OCI-LY7 (cell line): ENCODE measurements around the gene NOP9. TPM values are rescaled to one million over a fixed set of nuclear protein-coding genes. Genes with fewer than 3 reads are reported as not detected.

ENCODE experiments used
- BruUV-seq: library from RNA; stranded (reverse); fragments of 400-500 nt; replicated peaks from 2 replicates; lab custom pipeline; 2021; lab: Mats Ljungman, UMichigan
- CTCF ChIA-PET: fragments of 300-600 bp; sonication (Branson Sonifier 250); formaldehyde crosslinking; loops from one replicate; lab custom pipeline; 2022; ENCODE audit warnings: antibody characterized with exemption; ENCODE audit not compliant: unreplicated experiment; lab: Charles Lee
- POLR2A ChIA-PET: fragments of 300-600 bp; sonication (Branson Sonifier 250); formaldehyde crosslinking; loops from one replicate; lab custom pipeline; 2022; ENCODE audit warnings: antibody characterized with exemption; lab: Charles Lee
- DNase-seq: peaks from one replicate; pipeline ENCODE4 v3.0.0-alpha.2; 2015; ENCODE audit warnings: low spot score
- H2AFZ ChIP-seq: fragments of 200-600 bp; sonication (generic), shearing (Covaris generic); 2 replicates; pipeline ENCODE4 v1.6.1; 2014; ENCODE audit warnings: mild to moderate bottlenecking, antibody characterized with exemption, low read length, moderate library complexity
- H3K27ac ChIP-seq: fragments of 200-600 bp; sonication (generic); 2 replicates; pipeline ENCODE4 v1.5.1; 2014; ENCODE audit warnings: mixed run types, low read depth, mild to moderate bottlenecking, moderate library complexity, low read length, inconsistent platforms; ENCODE audit not compliant: poor library complexity, severe bottlenecking
- H3K36me3 ChIP-seq: fragments of 200-600 bp; sonication (generic); 2 replicates; pipeline ENCODE4 v1.6.1; 2014; ENCODE audit warnings: mild to moderate bottlenecking, antibody characterized with exemption, low read length, moderate library complexity, mixed read lengths; ENCODE audit not compliant: insufficient read depth
- H3K4me1 ChIP-seq: fragments of 200-600 bp; sonication (generic); 2 replicates; pipeline ENCODE4 v1.5.1; 2014; ENCODE audit warnings: mild to moderate bottlenecking, low read length; ENCODE audit not compliant: insufficient read depth, poor library complexity, severe bottlenecking
- H3K4me2 ChIP-seq: fragments of 200-600 bp; sonication (generic); 2 replicates; pipeline ENCODE4 v1.6.1; 2014; ENCODE audit warnings: mild to moderate bottlenecking, low read length
- H3K4me3 ChIP-seq: fragments of 200-600 bp; sonication (generic); 2 replicates; pipeline ENCODE4 v1.5.1; 2014; ENCODE audit warnings: mild to moderate bottlenecking, low read depth, low read length; ENCODE audit not compliant: poor library complexity, severe bottlenecking
- H3K79me2 ChIP-seq: fragments of 200-600 bp; sonication (generic); 2 replicates; pipeline ENCODE4 v1.6.1; 2016; ENCODE audit warnings: low read depth, mild to moderate bottlenecking, low read length, moderate library complexity, mixed read lengths; ENCODE audit not compliant: insufficient read depth
- H3K9me2 ChIP-seq: fragments of 200-600 bp; sonication (generic); 2 replicates; pipeline ENCODE4 v1.6.1; 2016; ENCODE audit warnings: mild to moderate bottlenecking, low read length, mixed read lengths; ENCODE audit not compliant: insufficient read depth
- H3K9me3 ChIP-seq: fragments of 200-600 bp; sonication (generic); 2 replicates; pipeline ENCODE4 v1.6.1; 2014; ENCODE audit warnings: mild to moderate bottlenecking, mixed run types, low read length, mixed read lengths
- H4K20me1 ChIP-seq: fragments of 200-600 bp; sonication (generic); 2 replicates; pipeline ENCODE4 v1.6.1; 2014; ENCODE audit warnings: mild to moderate bottlenecking, antibody characterized with exemption, low read length, moderate library complexity, mixed read lengths; ENCODE audit not compliant: insufficient read depth
- CTCF ChIP-seq: fragments of 200-600 bp; sonication (generic); conservative IDR thresholded peaks from 2 replicates; pipeline ENCODE4 v1.5.1; 2014; ENCODE audit warnings: mild to moderate bottlenecking, antibody characterized with exemption, low read length, moderate library complexity, mixed read lengths
- EZH2phosphoT487 ChIP-seq: fragments of 200-600 bp; sonication (generic); IDR thresholded peaks from 2 replicates; pipeline ENCODE4 v1.6.1; 2018; ENCODE audit warnings: low read depth, borderline replicate concordance, mild to moderate bottlenecking, mixed run types, antibody characterized with exemption, low read length, moderate library complexity, mixed read lengths
- intact Hi-C: fragments of 100-400 bp; cut with micrococcal nuclease; formaldehyde crosslinking; loops from one replicate; pipeline ENCODE4 v1.10.0; 2022; ENCODE audit not compliant: unreplicated experiment
- total RNA-seq, 2 experiments: library from RNA; depleted of rRNA in 1 of 2; stranded (reverse); fragments of >200 nt in 1 of 2; shearing (Covaris generic) in 1 of 2; gene quantifications; 2 replicates each; pipeline ENCODE4 v1.2.3, GENCODE V29; 2014 to 2022

Gene NOP9
- total RNA-seq, 2 experiments from 2014 or later = 33.2 to 52.6 TPM

DNA sequence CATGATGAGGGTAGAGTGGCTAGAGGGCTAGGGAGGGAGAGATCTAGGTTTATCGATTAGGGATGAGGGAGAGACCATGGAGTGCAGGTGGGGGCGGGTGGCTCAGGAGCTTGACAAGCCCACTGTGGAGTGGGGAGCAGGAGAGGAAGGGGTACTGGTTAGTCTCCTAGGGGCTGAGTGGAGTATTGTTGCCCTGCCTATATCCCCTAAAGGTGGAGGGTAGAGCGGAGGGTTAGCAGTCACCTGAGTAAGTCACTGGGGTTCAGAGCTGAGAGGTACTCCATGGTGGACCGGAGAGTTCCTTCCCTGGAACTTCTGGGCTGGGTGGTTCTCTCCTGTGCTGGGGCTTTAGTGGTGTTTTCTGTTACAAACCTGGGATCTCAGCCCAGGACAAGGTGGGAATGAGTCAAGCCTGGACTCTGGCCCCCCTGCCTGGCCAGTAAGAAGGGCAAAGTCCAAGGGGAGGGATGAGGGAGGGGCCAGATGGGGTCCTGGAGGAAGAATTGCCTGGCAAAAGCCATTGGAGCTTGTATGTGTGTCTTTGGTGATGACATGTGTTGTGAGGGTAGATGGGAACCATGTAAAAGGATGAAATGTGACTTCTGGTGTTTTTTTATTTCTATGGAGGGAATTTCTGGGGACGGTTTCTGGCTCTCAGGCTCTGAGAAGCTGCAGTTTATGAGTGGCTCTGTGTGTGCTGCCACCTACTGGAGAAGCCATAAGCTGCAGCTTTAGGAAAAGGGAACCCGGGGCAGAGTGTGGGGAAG is 8.1 kb downstream of the NOP9 start, which contains the start of gene CIDEB:
TSS of gene CIDEB (minus strand) at position 403 of the 767 bp plus-strand sequence. CDS start at position 284, 119 bp downstream.
- Histone ChIP-seq H3K27ac (no peak within 1 kb of the TSS), H3K36me3 (peaks cover 94% of the 10 kb centered on the region), H3K4me1 (peaks cover 24% of the 10 kb centered on the region), H3K9me2 (no peaks in the 10 kb centered on the region), H3K4me2 (no peak within 1 kb of the TSS), H3K79me2 (no peaks in the 10 kb centered on the region), H3K9me3 (no peaks in the 10 kb centered on the region), H3K4me3 (no peak within 1 kb of the TSS), H4K20me1 (no peaks in the 10 kb centered on the region), H2AFZ (no peak within 1 kb of the TSS)
- TF ChIP-seq EZH2phosphoT487 = no peak
- TF ChIP-seq CTCF = peak; percentile 98
- POLR2A ChIA-PET = interaction anchor here (0.6 to 1.4 kb wide), 4 partner anchors 8 to 321 kb away, joined by 3 to 4 read pairs (median 3); partner anchors contain the start of genes DHRS1 and NOP9
- intact Hi-C loops = no loop called here
- no TSS peak for BruUV-seq
- peak; percentile 67 for DNase-seq
- CTCF ChIA-PET = interaction anchor here (0.5 to 3.1 kb wide), 9 partner anchors 15 to 135 kb away, joined by 3 to 17 read pairs (median 3); partner anchors contain the start of genes RABGGTA and TINF2

- Histone ChIP-seq H3K4me3 (no peak overlapping the region), H3K9me3 (no peaks in the 10 kb centered on the region), H2AFZ (no peak overlapping the region), H3K9me2 (no peaks in the 10 kb centered on the region), H3K27ac (no peak overlapping the region), H3K4me1 (peaks cover 32% of the 10 kb centered on the region), H3K79me2 (no peaks in the 10 kb centered on the region), H3K36me3 (peaks cover 86% of the 10 kb centered on the region), H4K20me1 (no peaks in the 10 kb centered on the region), H3K4me2 (no peak overlapping the region)
- POLR2A ChIA-PET = interaction anchor here (0.6 to 1.4 kb wide), 6 partner anchors 9 to 476 kb away, joined by 3 to 6 read pairs (median 4); partner anchors contain the start of genes DHRS1 and NOP9
- no peak for TF ChIP-seq EZH2phosphoT487
- peak; percentile 40; the same call in 1 of the 2 replicates for TF ChIP-seq CTCF
- no TSS peak for BruUV-seq
- intact Hi-C loops = no loop called here
- no peak for DNase-seq
- CTCF ChIA-PET = interaction anchor here (0.7 to 3.1 kb wide), 6 partner anchors 33 to 134 kb away, joined by 3 to 17 read pairs (median 3); partner anchors contain the start of genes RABGGTA and TINF2
These were observed 8.9 kb downstream of the NOP9 start for GRCh38 chr14:24308342-24309124.
